D721Med (cell line): ENCODE results near the gene ARHGDIB.

Source experiments
- DNase-seq: peaks from one replicate; pipeline ENCODE4 v3.0.0; 2011; ENCODE audit warnings: low spot score; ENCODE audit not compliant: insufficient read length
- FAIRE-seq: peaks from 2 replicates; lab custom pipeline; 2011; peaks lifted over from hg19 to GRCh38; lab: Jason Lieb, UNC
- TF ChIP-seq, protein P1 (sequence below): IDR thresholded peaks from 2 replicates; pipeline ENCODE4 v1.5.1; 2012; ENCODE audit warnings: mild to moderate bottlenecking, control low read depth; ENCODE audit not compliant: insufficient read depth; ENCODE audit errors: missing control alignments

ARHGDIB gene

DNA sequence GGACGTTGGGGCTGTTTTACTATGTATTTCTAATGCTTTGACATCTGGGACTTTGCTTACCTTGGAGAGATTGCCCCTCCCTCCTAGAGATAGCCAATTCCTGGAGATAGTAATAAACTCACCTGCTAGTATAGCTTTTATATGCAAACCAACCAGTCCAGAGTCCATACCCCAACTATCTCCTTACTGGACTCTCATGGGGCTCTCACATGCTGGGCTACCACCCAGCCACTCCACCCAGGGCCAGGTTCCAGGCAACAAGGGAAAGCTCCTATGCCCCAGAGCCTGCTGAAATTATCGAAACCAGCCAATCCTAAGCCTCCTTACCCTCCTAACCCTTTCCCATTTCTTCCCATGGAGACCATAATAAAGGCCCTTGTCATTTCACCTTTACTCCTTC, 50.3 kb downstream of the ARHGDIB start:
- no peak for FAIRE-seq
- no peak for DNase-seq
- TF ChIP-seq, protein P1, sequence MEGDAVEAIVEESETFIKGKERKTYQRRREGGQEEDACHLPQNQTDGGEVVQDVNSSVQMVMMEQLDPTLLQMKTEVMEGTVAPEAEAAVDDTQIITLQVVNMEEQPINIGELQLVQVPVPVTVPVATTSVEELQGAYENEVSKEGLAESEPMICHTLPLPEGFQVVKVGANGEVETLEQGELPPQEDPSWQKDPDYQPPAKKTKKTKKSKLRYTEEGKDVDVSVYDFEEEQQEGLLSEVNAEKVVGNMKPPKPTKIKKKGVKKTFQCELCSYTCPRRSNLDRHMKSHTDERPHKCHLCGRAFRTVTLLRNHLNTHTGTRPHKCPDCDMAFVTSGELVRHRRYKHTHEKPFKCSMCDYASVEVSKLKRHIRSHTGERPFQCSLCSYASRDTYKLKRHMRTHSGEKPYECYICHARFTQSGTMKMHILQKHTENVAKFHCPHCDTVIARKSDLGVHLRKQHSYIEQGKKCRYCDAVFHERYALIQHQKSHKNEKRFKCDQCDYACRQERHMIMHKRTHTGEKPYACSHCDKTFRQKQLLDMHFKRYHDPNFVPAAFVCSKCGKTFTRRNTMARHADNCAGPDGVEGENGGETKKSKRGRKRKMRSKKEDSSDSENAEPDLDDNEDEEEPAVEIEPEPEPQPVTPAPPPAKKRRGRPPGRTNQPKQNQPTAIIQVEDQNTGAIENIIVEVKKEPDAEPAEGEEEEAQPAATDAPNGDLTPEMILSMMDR, result no peak

DNA sequence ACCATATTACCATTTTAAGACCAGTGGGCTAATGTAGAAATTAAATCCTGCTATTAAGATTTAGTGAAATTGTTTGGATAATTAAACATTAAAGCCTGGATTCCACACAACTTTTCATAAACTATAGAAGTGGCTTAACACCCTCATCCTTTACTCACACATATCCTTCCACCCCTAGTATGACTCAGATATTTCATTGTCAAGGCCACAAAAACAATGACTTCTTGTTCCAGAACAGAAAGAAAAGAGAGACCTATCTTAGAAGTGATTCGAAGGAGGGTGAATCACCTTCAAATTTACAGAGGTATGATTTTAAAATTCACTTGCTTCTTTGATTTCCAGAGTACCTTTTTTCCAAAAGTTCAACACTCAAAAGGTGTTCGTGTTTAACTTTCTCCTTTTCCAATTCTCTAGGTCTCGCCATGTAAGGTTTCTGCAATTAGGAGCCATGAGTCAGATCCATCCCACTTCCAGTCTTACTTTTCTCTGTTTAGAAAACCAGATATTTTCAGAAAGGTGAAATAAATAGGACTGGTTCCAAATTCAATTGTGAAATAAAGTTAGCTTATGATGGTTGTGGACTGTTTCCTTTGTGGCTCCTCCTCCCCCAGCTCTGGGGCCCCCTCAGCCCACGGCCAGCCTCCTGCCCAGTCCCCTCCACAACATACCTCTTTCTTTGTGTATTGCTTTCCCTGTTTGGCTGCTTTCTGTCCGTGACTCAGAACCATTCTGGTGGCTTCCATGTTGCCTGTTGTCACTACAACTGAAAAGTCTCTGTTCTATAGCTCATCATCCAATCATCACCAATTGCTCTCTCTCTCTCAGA, 51.1 kb downstream of the ARHGDIB start:
- FAIRE-seq (no peak), DNase-seq (no peak)
- TF ChIP-seq, protein P1, result no peak

DNA sequence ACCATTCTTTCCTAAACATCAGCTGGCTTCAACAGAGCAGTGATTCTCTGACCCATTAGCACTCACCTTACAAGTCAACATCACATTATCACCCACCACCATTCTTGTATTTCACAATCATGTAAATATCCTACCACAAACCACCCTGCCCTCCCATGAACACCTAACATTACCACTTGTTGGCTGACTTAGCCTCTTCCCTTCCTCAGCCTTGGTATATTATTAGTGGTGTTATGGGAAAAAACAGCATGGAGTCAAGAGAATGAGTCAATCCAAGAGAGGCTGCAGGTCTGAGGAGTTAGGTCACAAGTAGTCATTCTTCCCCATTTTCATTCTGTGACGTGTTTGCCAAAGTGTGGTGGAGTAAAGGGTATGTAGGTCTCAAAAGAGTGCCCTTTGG, 53.4 kb downstream of the ARHGDIB start:
- FAIRE-seq (no peak), DNase-seq (no peak)
- TF ChIP-seq, protein P1, result no peak

DNA sequence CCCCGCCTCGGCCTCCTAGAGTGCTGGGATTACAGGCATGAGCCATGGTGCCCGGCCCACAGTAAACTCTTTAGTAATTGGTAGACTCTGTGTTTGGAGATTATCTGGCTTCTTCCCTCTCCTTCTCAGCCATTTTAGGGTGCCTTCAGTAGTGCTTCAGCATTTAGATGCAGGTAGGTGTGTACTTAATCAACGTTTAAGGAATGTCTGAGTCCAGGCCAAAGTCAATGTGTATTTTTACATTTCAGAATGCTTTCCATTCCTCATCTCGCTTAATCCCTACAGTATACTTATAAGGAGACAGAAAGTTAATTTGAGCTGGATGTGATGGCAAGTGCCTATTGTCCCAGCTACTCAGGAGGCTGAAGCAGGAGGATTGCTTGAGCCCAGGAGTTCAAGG, 55.3 kb downstream of the ARHGDIB start:
- FAIRE-seq, result no peak
- TF ChIP-seq, protein P1, result no peak
- no peak for DNase-seq

DNA sequence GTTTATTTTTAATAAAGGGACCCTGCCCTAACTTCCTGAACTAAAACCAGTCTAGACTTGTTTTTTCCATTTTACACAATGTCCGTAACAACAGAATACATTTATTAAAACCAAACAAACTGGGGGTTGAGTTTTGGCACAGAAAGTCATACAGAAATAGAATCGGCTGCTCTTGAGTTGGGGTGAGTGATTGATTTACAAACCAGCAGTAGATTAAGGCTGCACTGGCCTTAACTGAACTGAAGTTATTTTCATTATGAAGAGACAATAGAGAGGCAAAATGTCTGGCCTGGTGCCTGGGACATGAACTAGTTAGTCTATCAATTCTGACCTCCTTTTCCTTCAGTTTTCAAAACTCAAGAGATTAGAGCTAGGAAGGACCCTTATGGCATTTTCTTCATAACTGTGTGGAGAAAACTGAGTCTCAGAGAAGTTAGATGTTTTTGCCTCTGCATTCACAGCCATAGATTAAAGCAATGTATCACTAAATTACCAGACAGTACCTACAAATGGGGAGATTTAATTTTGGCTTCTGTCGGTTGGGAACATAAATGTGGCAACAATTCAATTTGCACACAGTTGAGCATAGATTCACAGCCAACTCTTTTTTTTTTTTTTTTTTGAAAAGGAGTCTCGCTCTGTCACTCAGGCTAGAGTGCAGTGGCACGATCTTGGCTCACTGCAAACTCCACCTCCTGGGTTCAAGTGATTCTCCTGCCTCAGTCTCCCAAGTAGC, 56.0 kb downstream of the ARHGDIB start:
- no peak for FAIRE-seq
- TF ChIP-seq, protein P1, result no peak
- no peak for DNase-seq

DNA sequence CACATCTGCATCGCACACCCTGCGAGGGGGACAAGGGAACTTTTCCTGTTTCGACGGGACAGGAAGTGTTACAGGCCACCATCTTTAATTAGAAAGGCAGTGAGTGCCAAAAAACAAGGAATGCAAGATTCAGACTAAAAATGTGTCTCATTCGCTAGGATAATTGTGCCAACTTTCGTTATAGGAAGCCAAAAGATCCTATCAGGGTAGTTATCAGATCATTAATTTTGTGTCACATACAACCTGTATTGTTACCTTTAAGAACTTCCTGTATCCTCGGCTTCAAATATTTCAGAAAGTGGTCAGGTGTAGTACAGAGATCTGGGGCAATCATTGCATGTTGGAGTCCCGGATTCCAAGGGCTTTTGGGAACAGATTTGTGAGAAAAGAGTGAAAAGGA, 56.5 kb downstream of the ARHGDIB start:
- TF ChIP-seq, protein P1, result no peak
- no peak for FAIRE-seq
- DNase-seq, result no peak
